ENCODE data around the gene IGF1. TPM values are rescaled to one million over a fixed set of nuclear protein-coding genes. Genes with fewer than 3 reads are reported as not detected.

The IGF1 gene
- total RNA-seq, 1 donor from 2014 or later: 6.0 TPM

GRCh38 chr12:102511575-102511974 is 31.2 kb upstream of the IGF1 start:
- no peaks in the 10 kb centered on the region for H3K4me1 ChIP-seq
- H3K27me3 ChIP-seq: no peaks in the 10 kb centered on the region
- DNase-seq (no peak), ATAC-seq (no peak)
- no peaks in the 10 kb centered on the region for H3K9me3 ChIP-seq
- TF ChIP-seq CTCF (IDR thresholded peaks at IDR 0.05): no peak
- H3K27ac ChIP-seq: no peak overlapping the region
- intact Hi-C loops (cut with DNase I): no loop called here
- no peaks in the 10 kb centered on the region for H3K36me3 ChIP-seq
- H3K4me3 ChIP-seq: no peak overlapping the region

- Histone ChIP-seq H3K36me3 (no peaks in the 10 kb centered on the region), H3K4me3 (no peak overlapping the region), H3K27me3 (no peaks in the 10 kb centered on the region), H3K4me1 (no peaks in the 10 kb centered on the region), H3K27ac (no peak overlapping the region), H3K9me3 (no peaks in the 10 kb centered on the region)
- ATAC-seq (no peak), DNase-seq (no peak)
- TF ChIP-seq CTCF (IDR thresholded peaks at IDR 0.05): no peak
- intact Hi-C loops (cut with DNase I): no loop called here
These were observed 30.1 kb upstream of the IGF1 start for GRCh38 chr12:102510463-102510862.

GRCh38 chr12:102510031-102510430 is 29.7 kb upstream of the IGF1 start:
- Histone ChIP-seq H3K27ac (no peak overlapping the region), H3K4me1 (no peaks in the 10 kb centered on the region), H3K4me3 (no peak overlapping the region), H3K36me3 (no peaks in the 10 kb centered on the region), H3K27me3 (no peaks in the 10 kb centered on the region), H3K9me3 (no peaks in the 10 kb centered on the region)
- DNase-seq: no peak
- intact Hi-C loops (cut with DNase I): no loop called here
- TF ChIP-seq CTCF (IDR thresholded peaks at IDR 0.05): no peak
- no peak for ATAC-seq

- DNase-seq: no peak
- no peaks in the 10 kb centered on the region for H3K27me3 ChIP-seq
- ATAC-seq: no peak
- no peak overlapping the region for H3K27ac ChIP-seq
- H3K4me3 ChIP-seq: no peak overlapping the region
- no peaks in the 10 kb centered on the region for H3K9me3 ChIP-seq
- no peak for TF ChIP-seq CTCF (IDR thresholded peaks at IDR 0.05)
- H3K4me1 ChIP-seq: no peaks in the 10 kb centered on the region
- intact Hi-C loops (cut with DNase I): no loop called here
- H3K36me3 ChIP-seq: no peaks in the 10 kb centered on the region
These were observed 28.8 kb upstream of the IGF1 start for GRCh38 chr12:102509123-102509626.

- ATAC-seq (no peak), DNase-seq (no peak)
- no peaks in the 10 kb centered on the region for H3K4me1 ChIP-seq
- H3K36me3 ChIP-seq: no peaks in the 10 kb centered on the region
- H3K27me3 ChIP-seq: no peaks in the 10 kb centered on the region
- no peak overlapping the region for H3K27ac ChIP-seq
- no peaks in the 10 kb centered on the region for H3K9me3 ChIP-seq
- no peak for TF ChIP-seq CTCF (IDR thresholded peaks at IDR 0.05)
- no peak overlapping the region for H3K4me3 ChIP-seq
- intact Hi-C loops (cut with DNase I): no loop called here
These were observed 27.7 kb upstream of the IGF1 start for GRCh38 chr12:102508052-102508451.

- DNase-seq: no peak
- Histone ChIP-seq H3K4me3 (no peak overlapping the region), H3K36me3 (no peaks in the 10 kb centered on the region), H3K27me3 (no peaks in the 10 kb centered on the region), H3K4me1 (no peaks in the 10 kb centered on the region), H3K27ac (no peak overlapping the region), H3K9me3 (no peaks in the 10 kb centered on the region)
- TF ChIP-seq CTCF (IDR thresholded peaks at IDR 0.05): no peak
- no peak for ATAC-seq
- intact Hi-C loops (cut with DNase I): no loop called here
These were observed 26.9 kb upstream of the IGF1 start for GRCh38 chr12:102507301-102507700.
